Ovary (tissue), 3 donors: ENCODE data around the gene MATN3.

Experiments used
- CTCF ChIP-seq, 3 donors: fragments of 450-650 bp in 2 of 3; fragments of 200-600 bp in 1 of 3; IDR thresholded peaks; one replicate each; pipeline versions ENCODE4 v1.5.1 to v1.8.0; 2016 to 2022; ENCODE audit warnings: antibody characterized with exemption in 3 of 3, mild to moderate bottlenecking in 1 of 3
- EP300 ChIP-seq: sonication (generic); formaldehyde crosslinking; IDR thresholded peaks from one replicate; pipeline ENCODE4 v1.6.1; 2017; ENCODE audit warnings: antibody characterized with exemption
- POLR2A ChIP-seq: fragments of 450-650 bp; IDR thresholded peaks from one replicate; pipeline ENCODE4 v1.6.1; 2017; ENCODE audit warnings: antibody characterized with exemption, mild to moderate bottlenecking, moderate library complexity
- donor health status: DM: no; HTN: no; CAD: no.

- TF ChIP-seq POLR2A = no peak
- no peak for TF ChIP-seq CTCF (IDR thresholded peaks at IDR 0.05)
- no peak for TF ChIP-seq EP300
Observed at GRCh38 chr2:20050646-20051531, 38.4 kb upstream of the MATN3 start.
